SHP77 (cell line): ENCODE results near the gene TBC1D22A.

ENCODE experiments used
- DNase-seq, 2 experiments: peaks; one replicate each; lab custom pipeline; 2025; lab: John Stamatoyannopoulos, UW

The TBC1D22A gene

GRCh38 chr22:47083379-47083986, 321.0 kb downstream of the TBC1D22A start:
- no peak for DNase-seq

- no peak for DNase-seq
Observed at GRCh38 chr22:47084226-47084625, 321.8 kb downstream of the TBC1D22A start.

GRCh38 chr22:47086596-47087248, 324.3 kb downstream of the TBC1D22A start:
- no peak for DNase-seq

GRCh38 chr22:47088480-47089158, 326.2 kb downstream of the TBC1D22A start:
- no peak for DNase-seq

- no peak for DNase-seq
Observed at GRCh38 chr22:47089374-47089773, 326.9 kb downstream of the TBC1D22A start.

- DNase-seq, result no peak
Observed at GRCh38 chr22:47089796-47090460, 327.5 kb downstream of the TBC1D22A start.

GRCh38 chr22:47090591-47091245, 328.3 kb downstream of the TBC1D22A start:
- no peak for DNase-seq

- DNase-seq, result no peak
Observed at GRCh38 chr22:47091246-47091651, 328.8 kb downstream of the TBC1D22A start.

- no peak for DNase-seq
Observed at GRCh38 chr22:47091921-47092700, 329.7 kb downstream of the TBC1D22A start.

- no peak for DNase-seq
Observed at GRCh38 chr22:47092896-47093311, 330.5 kb downstream of the TBC1D22A start.

- no peak for DNase-seq
Observed at GRCh38 chr22:47093720-47094119, 331.3 kb downstream of the TBC1D22A start.

GRCh38 chr22:47094861-47095330, 332.4 kb downstream of the TBC1D22A start:
- no peak for DNase-seq

GRCh38 chr22:47095395-47096122, 333.1 kb downstream of the TBC1D22A start:
- no peak for DNase-seq

- DNase-seq, result no peak
Observed at GRCh38 chr22:47098121-47098520, 335.7 kb downstream of the TBC1D22A start.

GRCh38 chr22:47098554-47098953, 336.1 kb downstream of the TBC1D22A start:
- no peak for DNase-seq

- no peak for DNase-seq
Observed at GRCh38 chr22:47100019-47100418, 337.6 kb downstream of the TBC1D22A start.

- no peak for DNase-seq
Observed at GRCh38 chr22:47100646-47101200, 338.3 kb downstream of the TBC1D22A start.

- DNase-seq, result no peak
Observed at GRCh38 chr22:47101321-47101885, 339.0 kb downstream of the TBC1D22A start.

GRCh38 chr22:47102081-47102480, 339.6 kb downstream of the TBC1D22A start:
- DNase-seq, result no peak

- no peak for DNase-seq
Observed at GRCh38 chr22:47102648-47103047, 340.2 kb downstream of the TBC1D22A start.
